Skeletal muscle satellite cell (primary cell): ENCODE results near the gene WWOX.
A peak's percentile ranks its signal among the peaks of the same experiment; 100 is the strongest.

Experiments
- H3K27me3 ChIP-seq: 2 replicates; pipeline ENCODE4 v1.7.0; 2013; ENCODE audit warnings: low read length; ENCODE audit not compliant: control insufficient read depth, insufficient read depth
- H3K36me3 ChIP-seq: 2 replicates; pipeline ENCODE4 v1.7.0; 2013; ENCODE audit warnings: mild to moderate bottlenecking, control low read depth, low read length; ENCODE audit not compliant: insufficient read depth
- H3K4me1 ChIP-seq: 2 replicates; pipeline ENCODE4 v1.7.0; 2013; ENCODE audit warnings: low read length; ENCODE audit not compliant: control insufficient read depth, insufficient read depth
- H3K4me2 ChIP-seq: 2 replicates; pipeline ENCODE4 v1.7.0; 2013; ENCODE audit warnings: mild to moderate bottlenecking, low read length
- H3K4me3 ChIP-seq: 2 replicates; pipeline ENCODE4 v1.7.0; 2013; ENCODE audit warnings: low read length
- H3K9ac ChIP-seq: 2 replicates; pipeline ENCODE4 v1.7.0; 2013; ENCODE audit warnings: mild to moderate bottlenecking, low read depth, low read length, moderate library complexity
- H3K9me3 ChIP-seq: replicated peaks from 2 replicates; pipeline ENCODE4 v1.7.0; 2013; ENCODE audit warnings: mild to moderate bottlenecking, control low read depth, low read length

Gene WWOX

DNA sequence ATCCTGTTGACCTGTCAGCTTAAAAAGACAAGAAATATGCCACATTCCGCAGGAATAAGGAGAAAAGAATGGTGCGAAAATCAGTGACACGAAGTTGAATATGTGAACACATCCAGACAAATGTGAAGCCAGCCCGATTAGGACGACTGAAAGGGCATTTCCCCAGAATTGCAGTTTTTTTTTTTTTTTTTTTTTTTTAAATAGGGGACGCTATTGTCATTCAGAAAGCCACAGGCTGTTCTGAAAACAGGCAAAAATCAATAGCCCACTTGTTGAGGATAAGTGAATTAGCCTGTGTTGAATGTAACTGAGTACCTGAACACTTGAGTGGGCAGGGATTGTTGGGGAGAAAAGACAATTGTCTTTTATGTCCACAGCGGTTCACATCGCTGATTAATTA lies 507.1 kb downstream of the WWOX start:
- Histone ChIP-seq H3K9me3 (no peaks in the 10 kb centered on the region), H3K9ac (no peak overlapping the region), H3K4me3 (no peak overlapping the region), H3K36me3 (no peaks in the 10 kb centered on the region), H3K4me1 (no peaks in the 10 kb centered on the region), H3K27me3 (no peaks in the 10 kb centered on the region), H3K4me2 (no peak overlapping the region)

DNA sequence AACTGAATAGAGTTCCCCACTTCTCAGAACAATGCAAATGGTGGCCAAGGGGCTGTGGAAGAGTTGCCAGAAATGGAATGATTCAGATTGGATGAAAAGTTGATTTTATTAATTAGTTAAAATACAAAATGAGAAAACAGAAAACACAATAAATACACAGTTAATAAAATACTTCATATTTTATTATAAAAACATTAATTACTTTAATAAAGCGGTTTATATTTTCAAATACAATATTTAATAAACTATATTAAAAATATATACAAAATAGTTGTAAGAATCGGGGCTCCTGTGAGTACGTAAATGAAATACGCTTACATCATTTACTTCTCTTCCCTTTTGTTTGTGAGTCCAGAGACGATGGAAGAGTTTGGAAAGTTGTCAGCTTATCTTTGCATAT lies 507.6 kb downstream of the WWOX start:
- no peak overlapping the region for H3K4me3 ChIP-seq
- no peaks in the 10 kb centered on the region for H3K27me3 ChIP-seq
- H3K36me3 ChIP-seq: no peaks in the 10 kb centered on the region
- no peaks in the 10 kb centered on the region for H3K9me3 ChIP-seq
- H3K4me2 ChIP-seq: no peak overlapping the region
- H3K4me1 ChIP-seq: no peaks in the 10 kb centered on the region
- no peak overlapping the region for H3K9ac ChIP-seq

DNA sequence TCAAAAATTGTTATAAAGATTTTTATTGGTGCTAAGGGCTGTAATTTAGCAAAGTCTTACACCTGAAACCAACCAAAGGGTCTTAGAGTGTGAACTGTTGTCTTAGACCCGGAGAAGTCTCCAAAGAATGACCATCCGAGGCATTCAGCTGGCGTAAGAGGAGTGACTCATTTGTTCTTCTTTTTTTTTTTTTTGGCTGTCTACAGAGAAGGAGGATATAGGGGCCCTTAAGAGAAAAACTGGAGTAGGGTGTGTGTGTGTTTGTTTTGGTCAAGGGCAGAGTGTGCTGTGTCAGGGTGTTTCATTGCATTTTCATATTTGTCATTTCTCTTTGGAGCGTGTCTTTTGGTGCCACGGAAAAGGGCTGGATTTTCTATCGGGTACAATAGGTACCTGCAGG lies 508.0 kb downstream of the WWOX start:
- H3K36me3 ChIP-seq: no peaks in the 10 kb centered on the region
- no peak overlapping the region for H3K4me2 ChIP-seq
- no peaks in the 10 kb centered on the region for H3K27me3 ChIP-seq
- no peak overlapping the region for H3K9ac ChIP-seq
- H3K9me3 ChIP-seq: no peaks in the 10 kb centered on the region
- no peak overlapping the region for H3K4me3 ChIP-seq
- no peaks in the 10 kb centered on the region for H3K4me1 ChIP-seq

DNA sequence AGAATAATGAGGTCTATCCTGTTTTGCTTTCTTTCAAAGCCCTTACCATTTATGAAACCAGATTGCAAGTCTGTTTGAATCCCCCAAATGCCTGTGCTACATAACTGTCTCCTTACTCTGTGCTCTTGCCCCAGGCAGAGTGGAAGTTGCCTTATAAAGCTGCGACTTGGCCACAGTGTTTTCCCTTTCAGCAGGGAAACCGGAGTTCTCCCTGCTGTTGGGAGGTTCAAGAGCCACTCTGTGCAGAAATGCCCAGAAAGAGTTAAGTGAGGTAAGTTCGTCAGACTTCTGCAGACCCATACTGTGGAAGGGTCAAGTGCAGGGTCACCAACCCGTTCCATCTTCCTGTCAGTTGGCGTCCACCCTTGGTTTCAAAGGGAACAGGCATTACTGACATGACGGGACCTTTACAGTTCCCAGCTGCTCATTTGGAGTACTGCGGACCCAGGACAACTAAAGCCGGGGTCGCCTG lies 508.9 kb downstream of the WWOX start:
- H3K4me2 ChIP-seq: no peak overlapping the region
- H3K4me1 ChIP-seq: no peaks in the 10 kb centered on the region
- H3K4me3 ChIP-seq: no peak overlapping the region
- H3K27me3 ChIP-seq: no peaks in the 10 kb centered on the region
- H3K9ac ChIP-seq: no peak overlapping the region
- H3K9me3 ChIP-seq: no peaks in the 10 kb centered on the region
- no peaks in the 10 kb centered on the region for H3K36me3 ChIP-seq

GRCh38 chr16:78609402-78610274 lies 510.2 kb downstream of the WWOX start:
- H3K9me3 ChIP-seq: no peaks in the 10 kb centered on the region
- no peaks in the 10 kb centered on the region for H3K4me1 ChIP-seq
- H3K9ac ChIP-seq: no peak overlapping the region
- H3K4me3 ChIP-seq: no peak overlapping the region
- no peaks in the 10 kb centered on the region for H3K36me3 ChIP-seq
- H3K4me2 ChIP-seq: no peak overlapping the region
- no peaks in the 10 kb centered on the region for H3K27me3 ChIP-seq

- Histone ChIP-seq H3K4me3 (no peak overlapping the region), H3K4me1 (no peaks in the 10 kb centered on the region), H3K36me3 (no peaks in the 10 kb centered on the region)
These were observed 511.9 kb downstream of the WWOX start for GRCh38 chr16:78611318-78611717.

GRCh38 chr16:78619811-78620210 lies 520.4 kb downstream of the WWOX start:
- H3K4me1 ChIP-seq: no peaks in the 10 kb centered on the region
- H3K4me2 ChIP-seq: no peak overlapping the region
- no peak overlapping the region for H3K9ac ChIP-seq
- no peak overlapping the region for H3K4me3 ChIP-seq
- no peaks in the 10 kb centered on the region for H3K27me3 ChIP-seq
- H3K9me3 ChIP-seq: no peaks in the 10 kb centered on the region
- no peaks in the 10 kb centered on the region for H3K36me3 ChIP-seq

More at GRCh38 chr16:78611318-78611717, 511.9 kb downstream of the WWOX start:
- Histone ChIP-seq H3K27me3 (no peaks in the 10 kb centered on the region), H3K9me3 (no peaks in the 10 kb centered on the region), H3K9ac (no peak overlapping the region), H3K4me2 (no peak overlapping the region)

- Histone ChIP-seq H3K4me1 (no peaks in the 10 kb centered on the region), H3K4me3 (no peak overlapping the region), H3K4me2 (no peak overlapping the region), H3K9me3 (no peaks in the 10 kb centered on the region), H3K9ac (no peak overlapping the region), H3K27me3 (no peaks in the 10 kb centered on the region), H3K36me3 (no peaks in the 10 kb centered on the region)
These were observed 520.8 kb downstream of the WWOX start for GRCh38 chr16:78620291-78620690.

- Histone ChIP-seq H3K4me3 (no peak overlapping the region), H3K36me3 (no peaks in the 10 kb centered on the region), H3K9ac (no peak overlapping the region), H3K27me3 (no peaks in the 10 kb centered on the region), H3K4me1 (peaks cover 10% of the 10 kb centered on the region), H3K4me2 (no peak overlapping the region), H3K9me3 (no peaks in the 10 kb centered on the region)
These were observed 524.3 kb downstream of the WWOX start for GRCh38 chr16:78623796-78624195.

- Histone ChIP-seq H3K9me3 (no peaks in the 10 kb centered on the region), H3K27me3 (no peaks in the 10 kb centered on the region), H3K4me1 (peaks cover 15% of the 10 kb centered on the region), H3K9ac (no peak overlapping the region), H3K4me2 (no peak overlapping the region), H3K4me3 (no peak overlapping the region), H3K36me3 (no peaks in the 10 kb centered on the region)
These were observed 524.9 kb downstream of the WWOX start for GRCh38 chr16:78624366-78624765.

- no peaks in the 10 kb centered on the region for H3K27me3 ChIP-seq
- peak overlapping the region; percentile 63 for H3K9ac ChIP-seq
- H3K9me3 ChIP-seq: peaks cover 4% of the 10 kb centered on the region
- peak overlapping the region; percentile 48 for H3K4me2 ChIP-seq
- peak overlapping the region; percentile 24 for H3K4me3 ChIP-seq
- no peaks in the 10 kb centered on the region for H3K36me3 ChIP-seq
- H3K4me1 ChIP-seq: peaks cover 17% of the 10 kb centered on the region
These were observed 529.1 kb downstream of the WWOX start for GRCh38 chr16:78628461-78629045.

DNA sequence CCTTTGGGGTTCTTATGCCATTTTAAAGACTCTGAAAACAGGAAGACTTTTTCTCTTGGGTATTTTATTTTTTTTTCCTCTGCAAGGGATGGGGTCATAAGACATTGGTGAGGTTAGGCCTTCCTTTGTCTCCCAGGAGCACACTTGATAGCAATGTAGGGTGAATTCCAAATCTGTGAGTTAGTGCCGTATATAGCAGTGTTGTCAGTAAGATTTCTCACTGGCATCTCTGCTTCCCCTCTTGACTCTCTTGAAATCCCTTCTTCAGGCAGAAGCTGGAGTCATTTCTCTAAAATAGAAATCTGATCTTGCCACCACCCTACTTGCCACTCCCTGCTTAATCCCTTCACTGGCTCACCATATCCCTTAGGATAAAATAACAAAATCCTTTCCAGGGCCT lies 529.7 kb downstream of the WWOX start:
- H3K9ac ChIP-seq: peak overlapping the region; percentile 63
- no peak overlapping the region for H3K4me3 ChIP-seq
- H3K4me1 ChIP-seq: peaks cover 17% of the 10 kb centered on the region
- peaks cover 4% of the 10 kb centered on the region for H3K9me3 ChIP-seq
- H3K36me3 ChIP-seq: no peaks in the 10 kb centered on the region
- H3K4me2 ChIP-seq: peak overlapping the region; percentile 48
- H3K27me3 ChIP-seq: no peaks in the 10 kb centered on the region
